Coronary artery (tissue), 2 donors: ENCODE data around the gene THRAP3.

Source experiments
- DNase-seq: peaks from one replicate; pipeline ENCODE4 v3.0.0-alpha.2; 2017; ENCODE audit warnings: low spot score
- H3K27ac ChIP-seq, 2 donors: fragments of 200-600 bp; sonication (generic); one replicate each; pipeline ENCODE4 v1.5.1; 2016 to 2019
- H3K4me3 ChIP-seq: fragments of 200-600 bp; sonication (generic); 2 replicates; pipeline ENCODE4 v1.5.1; 2016; ENCODE audit warnings: mild to moderate bottlenecking, moderate library complexity
- CTCF ChIP-seq: fragments of 200-600 bp; sonication (generic); IDR thresholded peaks from one replicate; pipeline ENCODE4 v1.5.1; 2019; ENCODE audit warnings: antibody characterized with exemption

THRAP3 gene

DNA sequence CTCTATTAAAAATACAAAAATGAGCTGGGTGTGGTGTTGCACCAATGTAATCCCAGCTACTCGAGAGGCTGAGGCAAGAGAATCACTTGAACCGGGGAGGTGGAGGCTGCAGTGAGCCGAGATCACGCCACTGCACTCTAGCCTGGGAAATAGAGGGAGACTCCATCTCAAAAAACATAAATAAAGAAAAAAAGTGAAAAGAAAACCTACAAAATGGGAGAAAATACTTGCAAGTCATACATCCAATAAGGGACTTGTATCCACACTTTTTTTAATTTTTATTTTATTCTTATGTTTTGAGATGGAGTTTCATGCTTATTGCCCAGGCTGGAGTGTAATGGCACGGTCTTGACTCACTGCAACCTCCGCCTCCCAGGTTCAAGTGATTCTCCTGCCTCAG, 52.4 kb downstream of the THRAP3 start:
- Histone ChIP-seq H3K4me3 (no peak overlapping the region), H3K27ac (no peak overlapping the region)
- TF ChIP-seq CTCF: no peak
- no peak for DNase-seq

GRCh38 chr1:36279110-36279788, 55.0 kb downstream of the THRAP3 start:
- no peak for DNase-seq
- Histone ChIP-seq H3K4me3 (no peak overlapping the region), H3K27ac (no peak overlapping the region)
- no peak for TF ChIP-seq CTCF

DNA sequence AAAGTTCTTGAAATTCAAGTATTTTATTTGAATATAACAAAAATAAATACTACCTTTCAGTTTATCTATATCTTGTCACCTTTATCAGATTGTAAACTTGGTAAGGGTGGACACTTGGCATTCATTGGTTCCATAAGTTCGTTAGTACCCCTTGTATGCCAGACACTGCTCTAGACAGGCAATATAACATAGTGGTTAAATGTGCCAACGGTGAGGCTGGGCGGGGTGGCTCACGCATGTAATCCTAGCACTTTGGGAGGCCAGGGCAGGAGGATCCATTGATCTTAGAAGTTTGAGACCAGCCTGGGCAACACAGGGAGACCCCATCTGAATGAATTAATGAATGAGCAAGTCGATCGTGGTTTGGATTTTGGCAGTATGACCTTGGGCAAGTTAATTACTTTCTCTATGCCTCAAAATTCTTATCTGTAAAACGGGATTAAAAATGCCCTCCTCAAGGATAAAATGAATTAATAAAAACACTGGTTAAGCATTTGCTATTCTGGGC, 55.6 kb downstream of the THRAP3 start:
- no peak for TF ChIP-seq CTCF
- Histone ChIP-seq H3K27ac (peak overlapping the region in 1 of 2 donors; percentile 32), H3K4me3 (no peak overlapping the region)
- DNase-seq: no peak

DNA sequence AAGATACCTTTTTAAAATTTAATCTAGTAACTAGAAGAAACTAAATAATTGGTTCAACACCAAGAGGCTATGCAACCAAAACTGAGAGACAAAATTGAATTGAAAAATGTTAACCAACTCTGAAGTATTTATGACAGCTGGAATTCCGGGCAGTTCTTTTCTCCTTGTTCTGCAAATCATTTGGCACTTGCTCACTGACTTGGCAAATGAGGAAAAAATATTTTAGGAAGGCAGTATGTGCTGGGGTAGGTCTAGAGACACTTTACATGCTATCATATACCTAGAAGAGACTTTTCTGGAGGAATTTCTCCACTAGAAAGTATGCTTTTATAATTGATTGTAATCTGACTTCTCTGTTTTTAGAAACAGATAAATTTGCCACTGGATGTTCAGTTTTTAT, 59.8 kb downstream of the THRAP3 start:
- no peak for DNase-seq

DNA sequence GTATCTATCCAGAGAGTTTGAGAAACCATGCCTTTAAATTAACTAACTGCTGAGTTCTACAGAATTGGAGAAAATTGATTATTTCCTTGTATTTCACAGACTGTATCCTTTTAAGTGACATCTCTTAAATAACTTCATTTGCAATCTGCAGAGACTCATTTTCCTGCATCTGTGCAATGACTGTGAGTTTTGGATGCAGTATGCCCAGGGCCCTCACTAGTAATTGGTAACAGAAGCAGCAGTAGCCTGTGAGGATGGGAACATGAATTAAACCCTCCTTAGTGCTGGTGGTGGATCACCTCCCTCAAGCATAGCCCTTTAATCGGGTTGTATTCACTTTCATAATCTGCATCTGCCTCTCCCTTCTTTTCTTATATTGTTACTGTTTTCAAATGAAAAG, 60.3 kb downstream of the THRAP3 start:
- Histone ChIP-seq H3K27ac (no peak overlapping the region), H3K4me3 (no peak overlapping the region)
- no peak for DNase-seq
- no peak for TF ChIP-seq CTCF

More for the DNA sequence above, 59.8 kb downstream of the THRAP3 start:
- no peak for TF ChIP-seq CTCF
- no peak overlapping the region for H3K27ac ChIP-seq
- H3K4me3 ChIP-seq: no peak overlapping the region

- TF ChIP-seq CTCF: peak; percentile 63
- no peak for DNase-seq
- no peak overlapping the region for H3K4me3 ChIP-seq
- H3K27ac ChIP-seq: peak overlapping the region in 1 of 2 donors; percentile 23
Measured at GRCh38 chr1:36285443-36286101, 61.3 kb downstream of the THRAP3 start.

DNA sequence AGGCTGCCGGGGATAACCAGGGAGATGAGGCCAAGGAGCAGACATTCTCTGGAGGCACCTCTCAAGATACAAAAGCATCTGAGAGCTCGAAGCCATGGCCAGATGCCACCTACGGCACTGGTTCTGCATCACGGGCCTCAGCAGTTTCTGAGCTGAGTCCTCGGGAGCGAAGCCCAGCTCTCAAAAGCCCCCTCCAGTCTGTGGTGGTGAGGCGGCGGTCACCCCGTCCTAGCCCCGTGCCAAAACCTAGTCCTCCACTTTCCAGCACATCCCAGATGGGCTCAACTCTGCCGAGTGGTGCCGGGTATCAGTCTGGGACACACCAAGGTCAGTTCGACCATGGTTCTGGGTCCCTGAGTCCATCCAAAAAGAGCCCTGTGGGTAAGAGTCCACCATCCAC, 62.6 kb downstream of the THRAP3 start:
- no peak overlapping the region for H3K4me3 ChIP-seq
- no peak for TF ChIP-seq CTCF
- H3K27ac ChIP-seq: no peak overlapping the region
- no peak for DNase-seq
